Suprapubic skin (tissue), 4 donors: ENCODE results near the gene ATN1.

ENCODE experiments used
- CTCF ChIP-seq, 2 donors: fragments of 200-600 bp in 1 of 2; fragments of 450-650 bp in 1 of 2; sonication (generic) in 1 of 2; IDR thresholded peaks; one replicate each; pipeline ENCODE4 v1.5.1; 2016 to 2019; ENCODE audit warnings: antibody characterized with exemption in 2 of 2, mild to moderate bottlenecking in 1 of 2, moderate library complexity in 1 of 2
- EP300 ChIP-seq: sonication (generic); formaldehyde crosslinking; IDR thresholded peaks from one replicate; pipeline ENCODE4 v1.6.1; 2017; ENCODE audit warnings: antibody characterized with exemption
- POLR2A ChIP-seq, 2 donors: fragments of 450-650 bp; IDR thresholded peaks; one replicate each; pipeline ENCODE4 v1.6.1; 2017; ENCODE audit warnings: antibody characterized with exemption in 2 of 2, mild to moderate bottlenecking in 2 of 2, moderate library complexity in 2 of 2
- POLR2AphosphoS5 ChIP-seq, 3 donors: sonication (generic); formaldehyde crosslinking; IDR thresholded peaks; one replicate each; pipeline ENCODE4 v1.6.1; 2017; ENCODE audit warnings: antibody characterized with exemption in 3 of 3

- no peak for TF ChIP-seq CTCF (IDR thresholded peaks at IDR 0.05)
- no peak for TF ChIP-seq POLR2AphosphoS5 (IDR thresholded peaks at IDR 0.05)
- TF ChIP-seq POLR2A (IDR thresholded peaks at IDR 0.05): no peak
- TF ChIP-seq EP300: no peak
These were observed 50.9 kb downstream of the ATN1 start for GRCh38 chr12:6978611-6979011.
